Dermis blood vessel endothelial cell (primary cell): ENCODE measurements around the gene TMEM132C. TPM values are rescaled to one million over a fixed set of nuclear protein-coding genes. Genes with fewer than 3 reads are reported as not detected.

Experiments
- DNase-seq: peaks from one replicate; pipeline ENCODE4 v3.0.0; 2010
- total RNA-seq: library from RNA; depleted of rRNA; stranded (reverse); fragments of >200 nt; gene quantifications from 2 replicates; pipeline ENCODE4 v1.2.3, GENCODE V29; 2014

The TMEM132C gene
- total RNA-seq, 1 donor from 2014 or later, result not detected

GRCh38 chr12:128726886-128727285, 459.9 kb downstream of the TMEM132C start:
- DNase-seq, result no peak

GRCh38 chr12:128727461-128727860, 460.5 kb downstream of the TMEM132C start:
- DNase-seq, result no peak

GRCh38 chr12:128727999-128728398, 461.0 kb downstream of the TMEM132C start:
- no peak for DNase-seq

- DNase-seq, result no peak
Observed at GRCh38 chr12:128729628-128730121, 462.7 kb downstream of the TMEM132C start.

- no peak for DNase-seq
Observed at GRCh38 chr12:128734371-128734770, 467.4 kb downstream of the TMEM132C start.

GRCh38 chr12:128737292-128737966, 470.5 kb downstream of the TMEM132C start:
- no peak for DNase-seq

GRCh38 chr12:128743916-128744315, 476.9 kb downstream of the TMEM132C start:
- DNase-seq, result no peak

- DNase-seq, result no peak
Observed at GRCh38 chr12:128745772-128746689, 479.1 kb downstream of the TMEM132C start.

GRCh38 chr12:128747441-128747840, 480.5 kb downstream of the TMEM132C start:
- DNase-seq, result no peak

GRCh38 chr12:128752386-128752785, 485.4 kb downstream of the TMEM132C start:
- no peak for DNase-seq

- DNase-seq, result no peak
Observed at GRCh38 chr12:128753438-128753837, 486.5 kb downstream of the TMEM132C start.

- no peak for DNase-seq
Observed at GRCh38 chr12:128754275-128754674, 487.3 kb downstream of the TMEM132C start.

GRCh38 chr12:128755566-128755965, 488.6 kb downstream of the TMEM132C start:
- no peak for DNase-seq
